ENCODE results near the gene MAGT1.

DNA sequence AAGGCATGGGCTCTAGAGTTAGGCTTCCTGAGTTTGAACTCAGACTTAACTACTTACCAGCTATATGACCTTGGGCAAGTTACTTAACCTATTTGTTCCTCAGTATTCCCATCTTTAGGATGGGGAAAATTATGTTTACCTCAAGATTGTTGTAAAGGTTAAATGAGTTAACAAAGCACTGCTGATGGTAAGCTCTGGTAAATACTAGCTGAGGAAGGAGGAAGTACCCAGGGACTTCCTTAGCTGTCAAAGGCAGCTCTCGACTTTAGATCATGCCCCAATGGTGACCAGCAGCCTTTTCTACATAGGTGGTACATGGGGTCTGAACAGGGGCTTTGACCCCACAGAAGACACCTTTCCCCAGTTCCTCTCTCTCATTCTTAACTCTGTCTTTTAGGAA is 35.3 kb upstream of the MAGT1 start:
- TF ChIP-seq, protein P1, sequence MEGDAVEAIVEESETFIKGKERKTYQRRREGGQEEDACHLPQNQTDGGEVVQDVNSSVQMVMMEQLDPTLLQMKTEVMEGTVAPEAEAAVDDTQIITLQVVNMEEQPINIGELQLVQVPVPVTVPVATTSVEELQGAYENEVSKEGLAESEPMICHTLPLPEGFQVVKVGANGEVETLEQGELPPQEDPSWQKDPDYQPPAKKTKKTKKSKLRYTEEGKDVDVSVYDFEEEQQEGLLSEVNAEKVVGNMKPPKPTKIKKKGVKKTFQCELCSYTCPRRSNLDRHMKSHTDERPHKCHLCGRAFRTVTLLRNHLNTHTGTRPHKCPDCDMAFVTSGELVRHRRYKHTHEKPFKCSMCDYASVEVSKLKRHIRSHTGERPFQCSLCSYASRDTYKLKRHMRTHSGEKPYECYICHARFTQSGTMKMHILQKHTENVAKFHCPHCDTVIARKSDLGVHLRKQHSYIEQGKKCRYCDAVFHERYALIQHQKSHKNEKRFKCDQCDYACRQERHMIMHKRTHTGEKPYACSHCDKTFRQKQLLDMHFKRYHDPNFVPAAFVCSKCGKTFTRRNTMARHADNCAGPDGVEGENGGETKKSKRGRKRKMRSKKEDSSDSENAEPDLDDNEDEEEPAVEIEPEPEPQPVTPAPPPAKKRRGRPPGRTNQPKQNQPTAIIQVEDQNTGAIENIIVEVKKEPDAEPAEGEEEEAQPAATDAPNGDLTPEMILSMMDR (IDR thresholded peaks at IDR 0.05), result no peak
- TF ChIP-seq POLR2AphosphoS5 (IDR thresholded peaks at IDR 0.05; ENCODE audit: insufficient read depth in 1 of 2, low read depth in 1 of 2), result no peak
- TF ChIP-seq POLR2A (IDR thresholded peaks at IDR 0.05), result no peak

Data from vagina (tissue), 2 donors.